22Rv1 (cell line): ENCODE data around the gene KLHL7.
"Not testable (repeated sequence)": the region's sequence is repeated elsewhere in the genome, so short reads cannot be mapped to it uniquely, and the experiment has no call there.

Experiments
- H3K27ac ChIP-seq: fragments of 450-650 bp; 2 replicates; pipeline ENCODE4 v1.5.1; 2017
- ZFX ChIP-seq: fragments of 450-650 bp; IDR thresholded peaks from 2 replicates; pipeline ENCODE4 v1.6.1; 2017; ENCODE audit warnings: antibody characterized with exemption, borderline replicate concordance
- TF ChIP-seq, protein P1 (sequence below): fragments of 450-650 bp; IDR thresholded peaks from 2 replicates; pipeline ENCODE4 v1.5.1; 2017; ENCODE audit warnings: mild to moderate bottlenecking

KLHL7 gene

DNA sequence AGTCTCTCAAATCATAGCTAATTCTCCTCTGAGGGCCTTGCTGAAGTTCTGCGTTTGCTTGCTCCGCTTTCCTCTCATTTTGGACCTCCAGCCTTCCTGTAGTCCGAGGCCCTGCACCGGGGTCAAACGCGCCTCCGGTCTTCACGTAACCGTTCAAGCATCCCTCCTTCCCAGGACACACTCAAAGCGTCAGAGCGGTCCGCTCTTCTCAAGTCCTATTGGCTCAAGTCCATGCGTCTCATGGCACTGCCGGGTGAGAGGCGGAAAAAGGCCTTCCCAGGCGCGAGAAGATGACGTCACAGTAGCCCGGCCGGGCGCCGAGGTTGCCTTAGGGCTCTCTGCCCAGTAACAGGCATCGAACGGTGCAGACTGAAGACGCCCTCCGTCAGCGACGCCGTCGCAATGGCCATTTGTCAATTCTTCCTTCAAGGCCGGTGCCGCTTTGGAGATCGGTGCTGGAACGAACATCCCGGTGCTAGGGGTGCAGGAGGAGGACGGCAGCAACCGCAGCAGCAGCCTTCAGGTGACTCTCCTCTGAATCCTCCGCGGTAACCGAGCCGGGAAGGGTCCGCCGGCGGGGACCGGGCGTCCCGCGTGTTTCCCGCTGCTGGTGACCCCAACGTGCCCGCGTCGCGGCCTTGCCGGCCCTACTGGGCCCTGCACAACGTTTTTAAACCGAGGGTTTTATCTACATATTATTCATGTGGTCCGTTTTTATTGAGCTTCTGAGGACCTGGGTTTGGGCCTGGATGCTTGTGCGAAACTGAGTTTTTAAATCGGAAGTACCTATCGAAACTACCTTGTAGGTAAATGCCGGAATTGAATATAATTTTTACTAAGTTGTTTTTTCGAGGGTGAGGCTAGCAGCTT lies 76.3 kb downstream of the KLHL7 start, which contains the start of gene NUP42:
TSS of gene NUP42 (plus strand) at position 365 of the 870 bp plus-strand sequence. CDS start at position 403, 38 bp downstream.
- H3K27ac ChIP-seq, result peak within 1 kb of the TSS; percentile 91
- TF ChIP-seq, protein P1, sequence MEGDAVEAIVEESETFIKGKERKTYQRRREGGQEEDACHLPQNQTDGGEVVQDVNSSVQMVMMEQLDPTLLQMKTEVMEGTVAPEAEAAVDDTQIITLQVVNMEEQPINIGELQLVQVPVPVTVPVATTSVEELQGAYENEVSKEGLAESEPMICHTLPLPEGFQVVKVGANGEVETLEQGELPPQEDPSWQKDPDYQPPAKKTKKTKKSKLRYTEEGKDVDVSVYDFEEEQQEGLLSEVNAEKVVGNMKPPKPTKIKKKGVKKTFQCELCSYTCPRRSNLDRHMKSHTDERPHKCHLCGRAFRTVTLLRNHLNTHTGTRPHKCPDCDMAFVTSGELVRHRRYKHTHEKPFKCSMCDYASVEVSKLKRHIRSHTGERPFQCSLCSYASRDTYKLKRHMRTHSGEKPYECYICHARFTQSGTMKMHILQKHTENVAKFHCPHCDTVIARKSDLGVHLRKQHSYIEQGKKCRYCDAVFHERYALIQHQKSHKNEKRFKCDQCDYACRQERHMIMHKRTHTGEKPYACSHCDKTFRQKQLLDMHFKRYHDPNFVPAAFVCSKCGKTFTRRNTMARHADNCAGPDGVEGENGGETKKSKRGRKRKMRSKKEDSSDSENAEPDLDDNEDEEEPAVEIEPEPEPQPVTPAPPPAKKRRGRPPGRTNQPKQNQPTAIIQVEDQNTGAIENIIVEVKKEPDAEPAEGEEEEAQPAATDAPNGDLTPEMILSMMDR, result no peak
- peak; percentile 45; the same call in 1 of the 2 replicates for TF ChIP-seq ZFX

DNA sequence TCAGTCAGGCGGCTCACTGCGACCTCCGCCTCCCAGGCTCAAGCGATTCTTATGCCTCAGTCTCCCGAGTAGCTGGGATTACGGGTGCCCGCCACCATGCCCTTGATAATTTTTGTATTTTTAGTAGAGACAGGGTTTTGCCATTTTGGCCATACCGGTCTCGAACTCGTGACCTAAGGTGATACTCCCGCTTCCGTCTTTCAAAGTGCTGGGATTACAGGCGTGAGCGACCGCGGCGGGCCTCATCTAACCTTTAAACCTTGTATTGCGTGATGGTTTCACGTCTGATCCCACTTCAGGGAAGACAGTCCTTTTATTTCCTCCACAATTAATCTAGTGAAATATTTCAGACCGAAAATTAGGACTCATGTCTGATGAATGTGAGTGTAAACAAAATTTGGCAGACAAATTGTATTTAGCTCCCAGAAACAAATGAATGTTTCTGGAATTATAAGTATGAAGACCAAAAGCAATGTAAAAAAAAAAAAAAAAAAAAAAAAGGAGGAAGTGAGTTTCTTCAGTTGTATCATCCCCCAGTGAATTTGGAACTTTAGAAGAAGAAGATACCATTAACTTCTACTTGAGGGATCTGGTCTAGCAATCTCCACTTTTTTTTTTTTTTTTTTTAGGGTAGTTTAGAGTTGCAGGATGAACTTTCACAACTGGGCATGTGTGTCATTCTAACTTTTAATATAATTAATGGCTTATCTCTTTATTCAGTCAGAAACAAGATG lies 77.9 kb downstream of the KLHL7 start:
- TF ChIP-seq, protein P1, result no peak
- no peak for TF ChIP-seq ZFX
- H3K27ac ChIP-seq, result no peak overlapping the region

DNA sequence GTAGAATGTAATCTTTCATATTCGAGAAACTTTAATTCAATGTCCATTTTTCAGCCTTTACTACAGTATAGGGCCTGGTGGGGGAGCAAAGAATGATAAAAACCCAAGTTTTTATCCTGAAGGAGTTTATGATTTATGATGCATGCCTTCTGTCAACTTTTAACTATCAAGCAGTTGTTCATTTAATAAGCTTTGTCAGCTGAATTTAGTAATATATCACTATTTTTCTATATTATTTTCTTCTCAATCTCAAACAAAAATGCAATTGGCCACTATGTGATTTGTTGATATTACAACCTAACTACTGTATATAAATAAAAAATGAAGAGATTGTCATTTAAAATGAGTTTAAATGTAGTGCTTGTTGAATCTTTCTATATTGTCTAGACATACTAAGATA lies 78.7 kb downstream of the KLHL7 start:
- no peak for TF ChIP-seq ZFX
- TF ChIP-seq, protein P1, result no peak
- H3K27ac ChIP-seq, result no peak overlapping the region

DNA sequence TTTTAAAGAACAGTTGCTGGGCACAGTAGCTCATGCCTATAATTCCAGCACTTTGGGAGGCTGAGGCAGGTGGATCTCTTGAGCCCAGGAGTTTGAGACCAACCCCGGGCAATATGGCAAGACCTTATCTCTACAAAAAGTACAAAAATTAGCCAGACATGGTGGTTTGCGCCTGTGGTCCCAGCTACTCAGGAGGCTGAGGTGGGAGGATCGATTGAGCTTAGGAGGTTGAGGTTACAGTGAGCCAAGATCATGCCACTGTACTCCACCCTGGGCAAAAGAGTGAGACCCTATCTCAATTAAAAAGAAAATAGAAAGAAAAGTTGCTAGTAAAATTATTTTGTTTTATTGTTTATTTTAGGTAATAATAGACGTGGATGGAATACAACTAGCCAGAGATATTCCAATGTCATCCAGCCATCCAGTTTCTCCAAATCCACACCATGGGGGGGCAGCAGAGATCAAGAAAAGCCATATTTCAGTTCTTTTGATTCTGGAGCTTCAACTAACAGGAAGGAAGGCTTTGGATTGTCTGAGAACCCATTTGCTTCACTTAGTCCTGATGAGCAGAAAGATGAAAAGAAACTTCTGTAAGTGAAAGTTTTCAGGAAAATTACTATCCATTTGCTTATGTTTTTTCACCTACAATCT lies 79.2 kb downstream of the KLHL7 start:
- no peak for TF ChIP-seq ZFX
- TF ChIP-seq, protein P1, result peak; percentile 83
- H3K27ac ChIP-seq, result no peak overlapping the region

DNA sequence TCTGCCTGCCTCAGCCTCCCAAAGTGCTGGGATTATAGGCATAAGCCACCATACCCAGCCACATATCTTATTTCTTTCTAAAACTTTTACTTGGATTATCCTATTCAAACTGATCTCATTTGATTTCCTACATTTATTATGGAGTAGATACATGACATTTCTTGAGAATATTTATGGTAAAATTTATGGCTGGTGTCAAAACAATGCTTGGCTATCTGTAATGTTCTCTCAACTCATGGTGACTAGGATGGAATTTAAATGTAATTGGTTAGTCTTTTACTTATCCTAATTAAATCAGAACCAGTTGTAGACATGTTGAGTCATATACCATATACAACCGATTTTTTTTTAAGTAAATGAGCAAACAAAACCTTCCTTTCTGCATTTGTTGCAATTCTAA lies 80.4 kb downstream of the KLHL7 start:
- no peak for TF ChIP-seq ZFX
- TF ChIP-seq, protein P1, result no peak
- no peak overlapping the region for H3K27ac ChIP-seq

DNA sequence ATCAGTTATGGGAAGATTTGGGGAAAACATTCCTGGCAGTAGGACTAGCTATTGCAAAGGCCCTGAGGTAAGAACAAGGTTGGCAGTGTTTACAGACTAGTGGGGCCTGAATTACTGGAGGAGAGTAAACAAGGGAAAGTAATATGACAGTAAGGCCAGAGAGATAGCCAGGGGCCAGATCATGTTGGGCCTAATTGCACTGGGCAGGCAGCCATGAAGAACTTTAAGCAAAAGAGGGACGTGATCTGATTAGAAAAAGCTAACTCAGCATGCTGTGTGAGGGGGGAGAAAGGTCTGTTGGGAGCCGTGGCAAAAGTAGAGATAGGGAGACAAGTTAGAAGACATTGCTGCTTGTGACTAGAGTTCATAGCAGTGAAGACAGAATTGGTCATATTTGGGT lies 85.4 kb downstream of the KLHL7 start:
- TF ChIP-seq ZFX, result no peak
- TF ChIP-seq, protein P1, result no peak
- H3K27ac ChIP-seq, result peak overlapping the region; percentile 50

DNA sequence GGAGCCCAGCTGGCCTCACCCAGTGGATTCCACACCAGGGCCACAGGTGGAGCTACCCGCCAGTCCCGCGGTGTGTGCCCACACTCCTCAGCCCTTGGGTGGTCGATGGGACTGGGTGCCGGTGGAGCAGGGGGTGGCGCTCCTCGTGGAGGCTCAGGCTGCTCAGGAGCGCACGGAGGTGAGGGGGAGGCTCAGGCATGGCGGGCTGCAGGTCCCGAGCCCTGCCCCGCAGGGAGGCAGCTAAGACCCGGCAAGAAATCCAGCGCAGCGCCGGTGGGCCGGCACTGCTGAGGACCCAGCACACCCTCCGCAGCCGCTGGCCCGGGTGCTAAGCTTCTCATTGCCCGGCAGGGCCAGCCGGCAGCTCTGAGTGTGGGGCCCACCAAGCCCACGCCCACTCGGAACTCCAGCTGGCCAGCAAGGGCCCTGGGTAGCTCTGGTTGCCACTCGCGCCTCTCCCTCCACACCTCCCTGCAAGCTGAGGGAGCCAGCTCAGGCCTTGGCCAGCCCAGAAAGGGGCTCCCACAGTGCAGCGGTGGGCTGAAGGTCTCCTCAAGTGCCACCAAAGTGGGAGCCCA lies 88.2 kb downstream of the KLHL7 start:
- H3K27ac ChIP-seq, result not testable (repeated sequence)
